ENCODE measurements around the gene LRRC57.

The LRRC57 gene

DNA sequence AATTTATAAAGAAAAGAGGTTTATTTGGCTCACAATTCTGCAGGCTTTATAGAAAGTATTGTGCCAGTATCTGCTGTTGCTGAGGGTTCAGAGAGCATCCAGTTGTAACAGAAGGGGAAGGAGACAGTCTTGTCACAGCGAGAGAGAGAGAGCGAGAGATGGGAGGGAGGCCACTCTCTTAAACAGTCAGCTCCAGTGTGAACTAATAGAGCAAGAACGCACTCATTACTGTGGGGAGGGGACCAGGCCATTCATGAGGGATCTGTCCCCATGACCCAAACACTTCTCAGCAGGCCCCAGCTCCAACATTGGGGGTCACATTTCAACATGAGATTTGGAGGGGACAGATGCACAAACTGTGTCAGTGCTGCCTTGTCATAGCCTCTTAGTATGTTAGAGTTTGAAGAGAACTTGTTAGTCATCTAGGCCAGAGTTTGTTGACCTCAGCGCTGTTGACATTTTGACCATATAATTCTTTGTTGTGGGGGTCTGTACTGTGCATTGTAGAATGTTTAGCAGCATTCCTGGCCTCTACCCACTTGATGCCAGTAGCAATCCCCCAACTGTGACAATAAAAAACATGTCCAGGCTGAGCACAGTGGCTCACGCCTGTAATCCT lies 42.1 kb upstream of the LRRC57 start:
- H3K27ac ChIP-seq, result no peak overlapping the region
- CTCF ChIA-PET, result interaction anchor here (0.6 to 1.2 kb wide), 2 partner anchors 8 to 288 kb away, joined by 3 to 9 read pairs; no protein-coding TSS in a partner anchor
- TF ChIP-seq CTCF (conservative IDR thresholded peaks at IDR 0.05; ENCODE audit: low read depth), result no peak
- POLR2A ChIA-PET (ENCODE audit: low non-redundant PET), result no interaction called here
- no peak for DNase-seq (ENCODE audit: low spot score)

DNA sequence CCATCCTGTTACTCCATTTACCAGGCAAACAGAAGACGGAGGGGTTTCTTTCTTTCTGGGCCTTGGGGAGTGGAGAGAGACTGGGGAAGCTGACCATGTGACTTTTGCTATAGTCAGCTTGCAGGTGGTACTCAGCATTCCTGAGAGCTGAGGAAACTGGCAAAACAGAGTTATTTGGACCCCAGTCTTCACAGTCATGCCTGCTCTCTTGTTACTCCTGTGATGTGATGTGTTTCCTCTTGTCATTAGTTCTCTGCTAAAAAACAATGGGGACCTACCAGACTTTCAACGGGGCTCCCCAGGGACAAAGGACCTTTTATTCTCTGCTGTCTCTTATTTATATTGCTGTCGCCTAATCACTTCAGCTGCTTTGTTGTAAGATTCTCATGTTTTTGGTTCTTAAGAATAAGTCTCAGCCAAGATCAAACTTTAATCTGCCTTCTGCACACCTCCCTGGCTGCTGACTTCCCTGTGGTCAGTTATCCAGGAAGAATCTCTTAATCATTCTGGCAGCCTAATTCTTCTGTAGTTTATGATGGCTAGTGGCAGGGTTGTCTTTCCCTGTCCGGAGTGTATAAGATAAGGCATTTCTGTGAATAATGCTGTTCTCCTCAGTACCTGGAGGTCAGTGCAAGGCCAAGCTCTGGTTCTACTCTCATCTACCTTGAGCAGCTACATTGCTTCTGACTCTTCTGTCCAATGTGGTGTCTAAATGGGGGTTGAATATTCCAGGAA lies 35.6 kb upstream of the LRRC57 start:
- no peak overlapping the region for H3K27ac ChIP-seq
- POLR2A ChIA-PET (ENCODE audit: low non-redundant PET), result no interaction called here
- CTCF ChIA-PET, result no interaction called here

GRCh38 chr15:42582569-42583375 lies 34.2 kb upstream of the LRRC57 start:
- no peak for DNase-seq (ENCODE audit: low spot score)
- TF ChIP-seq CTCF (conservative IDR thresholded peaks at IDR 0.05; ENCODE audit: low read depth), result no peak
- ChIA-PET POLR2A (ENCODE audit: low non-redundant PET) (no interaction called here), CTCF (interaction anchor here (0.6 to 1.4 kb wide), 3 partner anchors 9 to 37 kb away, joined by 4 to 9 read pairs (median 5); no protein-coding TSS in a partner anchor)
- no peak overlapping the region for H3K27ac ChIP-seq

More for the DNA sequence above, 35.6 kb upstream of the LRRC57 start:
- no peak for TF ChIP-seq CTCF (conservative IDR thresholded peaks at IDR 0.05; ENCODE audit: low read depth)
- no peak for DNase-seq (ENCODE audit: low spot score)

DNA sequence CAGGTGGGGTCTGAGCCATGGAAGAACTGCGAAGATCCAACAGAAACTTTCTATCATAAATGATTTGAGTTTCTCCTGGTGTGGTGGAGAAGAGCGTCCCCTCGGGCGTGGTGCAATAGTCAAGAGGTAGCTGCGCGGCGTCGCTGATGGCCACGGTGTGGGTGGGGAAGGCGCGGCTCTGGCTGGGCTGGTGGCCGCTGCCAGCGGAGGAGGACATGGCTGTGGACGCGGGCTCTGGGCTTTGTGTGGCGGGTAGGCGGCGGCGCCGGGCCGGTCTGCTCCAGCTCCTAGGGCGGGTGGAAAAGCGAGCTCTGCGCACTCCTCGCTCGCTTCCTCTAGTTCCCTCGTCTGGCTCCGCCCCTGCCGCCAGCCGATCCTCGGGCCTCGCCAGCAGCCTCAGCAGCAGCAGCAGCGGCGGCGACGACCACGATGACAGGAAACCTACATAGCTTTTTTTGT lies 32.7 kb upstream of the LRRC57 start:
- no peak for TF ChIP-seq CTCF (conservative IDR thresholded peaks at IDR 0.05; ENCODE audit: low read depth)
- POLR2A ChIA-PET (ENCODE audit: low non-redundant PET), result no interaction called here
- DNase-seq (ENCODE audit: low spot score), result peak; percentile 58
- CTCF ChIA-PET, result interaction anchor here (0.8 kb wide), 1 partner anchor 68 kb away, joined by 3 read pairs; no protein-coding TSS in a partner anchor
- H3K27ac ChIP-seq, result peak overlapping the region; percentile 62

- TF ChIP-seq CTCF (conservative IDR thresholded peaks at IDR 0.05; ENCODE audit: low read depth), result no peak
- DNase-seq (ENCODE audit: low spot score), result no peak
- POLR2A ChIA-PET (ENCODE audit: low non-redundant PET), result no interaction called here
- CTCF ChIA-PET, result no interaction called here
- no peak overlapping the region for H3K27ac ChIP-seq
Measured at GRCh38 chr15:42578984-42579537, 30.5 kb upstream of the LRRC57 start.

- no peak overlapping the region for H3K27ac ChIP-seq
- ChIA-PET CTCF (no interaction called here), POLR2A (ENCODE audit: low non-redundant PET) (no interaction called here)
- no peak for DNase-seq (ENCODE audit: low spot score)
- TF ChIP-seq CTCF (conservative IDR thresholded peaks at IDR 0.05; ENCODE audit: low read depth), result no peak
Measured at GRCh38 chr15:42577514-42578031, 29.0 kb upstream of the LRRC57 start.
